Thyroid gland (tissue), 4 donors: ENCODE results near the gene STK10. TPM values are rescaled to one million over a fixed set of nuclear protein-coding genes. Genes with fewer than 3 reads are reported as not detected.

Source experiments
- DNase-seq, 2 donors: peaks; one replicate each; pipeline ENCODE4 v3.0.0-alpha.2; 2019
- H3K27ac ChIP-seq, 3 donors: fragments of 200-600 bp; sonication (generic); 1 replicate in 2 of 3; 2 replicates in 1 of 3; pipeline ENCODE4 v1.5.1; 2016 to 2019; ENCODE audit warnings: mild to moderate bottlenecking in 1 of 3, moderate library complexity in 1 of 3
- H3K27me3 ChIP-seq: fragments of 200-600 bp; sonication (generic); one replicate; pipeline ENCODE4 v1.5.1; 2019
- H3K36me3 ChIP-seq, 2 donors: fragments of 200-600 bp; sonication (generic); one replicate each; pipeline ENCODE4 v1.5.1; 2016 to 2019
- H3K4me1 ChIP-seq, 2 donors: fragments of 200-600 bp; sonication (generic); one replicate each; pipeline ENCODE4 v1.5.1; 2017 to 2019
- H3K4me3 ChIP-seq, 3 donors: fragments of 200-600 bp; sonication (generic); replicated peaks in 1 of 3; 1 replicate in 2 of 3; 2 replicates in 1 of 3; pipeline ENCODE4 v1.5.1; 2016; ENCODE audit warnings: mild to moderate bottlenecking in 1 of 3
- H3K9me3 ChIP-seq: fragments of 200-600 bp; sonication (generic); one replicate; pipeline ENCODE4 v1.5.1; 2017
- POLR2A ChIP-seq, 2 donors: fragments of 450-650 bp; IDR thresholded peaks; one replicate each; pipeline ENCODE4 v1.6.1; 2017; ENCODE audit warnings: antibody characterized with exemption in 2 of 2, mild to moderate bottlenecking in 2 of 2, moderate library complexity in 1 of 2
- WGBS, 2 donors: methylation state at CpG; one replicate each; pipeline ENCODE4 v1.1.5; 2017; 5-methylcytosine and 5-hydroxymethylcytosine counted together
- intact Hi-C: fragments of 100-400 bp; cut with DNase I; formaldehyde crosslinking; loops from one replicate; pipeline ENCODE4 v1.15.1; 2023
- total RNA-seq, 4 donors: library from RNA; depleted of rRNA; stranded (reverse); fragments of >200 nt; gene quantifications; one replicate each; pipeline ENCODE4 v1.2.3, GENCODE V29; 2016
- TF ChIP-seq, protein P1 (sequence below), 6 experiments: fragments of 200-600 bp in 3 of 6; fragments of 450-650 bp in 3 of 6; sonication (generic) in 3 of 6; IDR thresholded peaks; one replicate each; pipeline ENCODE4 v1.5.1; 2016 to 2019; ENCODE audit warnings: antibody characterized with exemption in 6 of 6, mild to moderate bottlenecking in 2 of 6, inconsistent platforms in 1 of 6, moderate library complexity in 1 of 6

STK10 gene
- total RNA-seq, 4 donors from 2014 or later = 5.5 to 11.6 (median 8.6) TPM

DNA sequence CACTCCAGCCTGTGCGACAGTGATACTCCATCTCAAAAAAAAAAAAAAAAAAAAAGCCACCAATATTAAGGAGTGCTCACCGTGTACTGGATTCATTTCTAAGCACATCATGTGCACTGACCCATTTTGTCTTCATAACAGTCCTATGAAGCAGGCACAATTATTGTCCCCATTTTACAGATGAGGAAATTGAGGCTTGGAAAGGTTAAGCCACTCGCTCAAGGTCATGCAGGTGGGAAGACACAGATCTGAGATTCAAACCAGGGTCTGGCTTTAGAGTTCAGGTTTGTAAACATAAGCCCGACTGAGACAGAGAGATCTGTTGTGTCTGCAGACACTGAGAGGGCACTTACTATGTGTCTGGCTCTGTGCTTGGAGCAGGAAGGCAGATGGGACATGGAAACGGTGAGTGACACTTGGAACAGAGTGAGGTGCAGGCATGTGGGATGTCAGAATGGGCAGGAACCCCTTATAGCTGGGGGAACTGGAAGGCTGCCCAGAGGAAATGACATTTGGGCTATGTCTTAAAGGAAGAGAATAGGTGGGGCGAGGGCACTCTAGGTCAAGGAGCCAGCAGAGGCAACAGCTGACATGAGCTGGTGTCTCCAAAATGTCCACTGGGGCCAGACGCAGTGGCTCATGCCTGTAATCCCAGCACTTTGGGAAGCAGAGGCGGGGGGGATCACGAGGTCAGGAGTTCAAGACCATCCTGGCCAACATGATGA is 69.9 kb downstream of the STK10 start:
- H3K36me3 ChIP-seq = no peaks in the 10 kb centered on the region
- no peaks in the 10 kb centered on the region for H3K4me1 ChIP-seq
- DNase-seq = no peak
- H3K27me3 ChIP-seq = no peaks in the 10 kb centered on the region
- H3K27ac ChIP-seq = no peak overlapping the region
- H3K4me3 ChIP-seq = no peak overlapping the region
- intact Hi-C loops = no loop called here
- no peak for TF ChIP-seq POLR2A (IDR thresholded peaks at IDR 0.05)
- TF ChIP-seq, protein P1, sequence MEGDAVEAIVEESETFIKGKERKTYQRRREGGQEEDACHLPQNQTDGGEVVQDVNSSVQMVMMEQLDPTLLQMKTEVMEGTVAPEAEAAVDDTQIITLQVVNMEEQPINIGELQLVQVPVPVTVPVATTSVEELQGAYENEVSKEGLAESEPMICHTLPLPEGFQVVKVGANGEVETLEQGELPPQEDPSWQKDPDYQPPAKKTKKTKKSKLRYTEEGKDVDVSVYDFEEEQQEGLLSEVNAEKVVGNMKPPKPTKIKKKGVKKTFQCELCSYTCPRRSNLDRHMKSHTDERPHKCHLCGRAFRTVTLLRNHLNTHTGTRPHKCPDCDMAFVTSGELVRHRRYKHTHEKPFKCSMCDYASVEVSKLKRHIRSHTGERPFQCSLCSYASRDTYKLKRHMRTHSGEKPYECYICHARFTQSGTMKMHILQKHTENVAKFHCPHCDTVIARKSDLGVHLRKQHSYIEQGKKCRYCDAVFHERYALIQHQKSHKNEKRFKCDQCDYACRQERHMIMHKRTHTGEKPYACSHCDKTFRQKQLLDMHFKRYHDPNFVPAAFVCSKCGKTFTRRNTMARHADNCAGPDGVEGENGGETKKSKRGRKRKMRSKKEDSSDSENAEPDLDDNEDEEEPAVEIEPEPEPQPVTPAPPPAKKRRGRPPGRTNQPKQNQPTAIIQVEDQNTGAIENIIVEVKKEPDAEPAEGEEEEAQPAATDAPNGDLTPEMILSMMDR (IDR thresholded peaks at IDR 0.05) = no peak
- WGBS, 2 donors = 73 to 82% methylated on average over 9 of the region's 9 CpGs
- H3K9me3 ChIP-seq = no peaks in the 10 kb centered on the region

GRCh38 chr5:172115541-172115982 is 72.5 kb downstream of the STK10 start:
- H3K27ac ChIP-seq = no peak overlapping the region
- no peaks in the 10 kb centered on the region for H3K9me3 ChIP-seq
- H3K36me3 ChIP-seq = no peaks in the 10 kb centered on the region
- H3K27me3 ChIP-seq = no peaks in the 10 kb centered on the region
- TF ChIP-seq POLR2A (IDR thresholded peaks at IDR 0.05) = no peak
- TF ChIP-seq, protein P1 (IDR thresholded peaks at IDR 0.05) = no peak
- no peak for DNase-seq
- H3K4me3 ChIP-seq = no peak overlapping the region
- H3K4me1 ChIP-seq = peaks cover 0 to 16% of the 10 kb centered on the region in 2 donors
- intact Hi-C loops = no loop called here
- WGBS, 2 donors = 84 to 96% methylated on average over 4 of the region's 4 CpGs

- intact Hi-C loops = no loop called here
- H3K36me3 ChIP-seq = no peaks in the 10 kb centered on the region
- TF ChIP-seq POLR2A (IDR thresholded peaks at IDR 0.05) = no peak
- TF ChIP-seq, protein P1 (IDR thresholded peaks at IDR 0.05) = no peak
- WGBS, 2 donors = 74 to 89% methylated on average over 14 to 16 of the region's 16 CpGs
- no peak overlapping the region for H3K4me3 ChIP-seq
- H3K9me3 ChIP-seq = no peaks in the 10 kb centered on the region
- H3K27ac ChIP-seq = no peak overlapping the region
- peaks cover 0 to 16% of the 10 kb centered on the region in 2 donors for H3K4me1 ChIP-seq
- peak in 1 of 2 donors; percentile 14 for DNase-seq
- no peaks in the 10 kb centered on the region for H3K27me3 ChIP-seq
These were observed 73.1 kb downstream of the STK10 start for GRCh38 chr5:172114875-172115422.

GRCh38 chr5:172113036-172113435 is 75.0 kb downstream of the STK10 start:
- peaks cover 0 to 16% of the 10 kb centered on the region in 2 donors for H3K4me1 ChIP-seq
- no peaks in the 10 kb centered on the region for H3K9me3 ChIP-seq
- H3K27me3 ChIP-seq = no peaks in the 10 kb centered on the region
- H3K27ac ChIP-seq = no peak overlapping the region
- intact Hi-C loops = no loop called here
- no peaks in the 10 kb centered on the region for H3K36me3 ChIP-seq
- no peak overlapping the region for H3K4me3 ChIP-seq
- 83 to 85% methylated on average over 7 of the region's 7 CpGs for WGBS, 2 donors
- TF ChIP-seq, protein P1 (IDR thresholded peaks at IDR 0.05) = no peak
- TF ChIP-seq POLR2A (IDR thresholded peaks at IDR 0.05) = no peak
- peak in 1 of 2 donors; percentile 15 for DNase-seq

- Histone ChIP-seq H3K9me3 (no peaks in the 10 kb centered on the region), H3K27me3 (no peaks in the 10 kb centered on the region), H3K4me1 (peaks cover 0 to 27% of the 10 kb centered on the region in 2 donors), H3K36me3 (no peaks in the 10 kb centered on the region), H3K4me3 (no peak overlapping the region), H3K27ac (no peak overlapping the region)
- no peak for DNase-seq
- TF ChIP-seq, protein P1 (IDR thresholded peaks at IDR 0.05) = no peak
- TF ChIP-seq POLR2A (IDR thresholded peaks at IDR 0.05) = no peak
- intact Hi-C loops = no loop called here
These were observed 76.2 kb downstream of the STK10 start for GRCh38 chr5:172111852-172112225.
